ENCODE measurements around the gene PLB1.

The PLB1 gene

DNA sequence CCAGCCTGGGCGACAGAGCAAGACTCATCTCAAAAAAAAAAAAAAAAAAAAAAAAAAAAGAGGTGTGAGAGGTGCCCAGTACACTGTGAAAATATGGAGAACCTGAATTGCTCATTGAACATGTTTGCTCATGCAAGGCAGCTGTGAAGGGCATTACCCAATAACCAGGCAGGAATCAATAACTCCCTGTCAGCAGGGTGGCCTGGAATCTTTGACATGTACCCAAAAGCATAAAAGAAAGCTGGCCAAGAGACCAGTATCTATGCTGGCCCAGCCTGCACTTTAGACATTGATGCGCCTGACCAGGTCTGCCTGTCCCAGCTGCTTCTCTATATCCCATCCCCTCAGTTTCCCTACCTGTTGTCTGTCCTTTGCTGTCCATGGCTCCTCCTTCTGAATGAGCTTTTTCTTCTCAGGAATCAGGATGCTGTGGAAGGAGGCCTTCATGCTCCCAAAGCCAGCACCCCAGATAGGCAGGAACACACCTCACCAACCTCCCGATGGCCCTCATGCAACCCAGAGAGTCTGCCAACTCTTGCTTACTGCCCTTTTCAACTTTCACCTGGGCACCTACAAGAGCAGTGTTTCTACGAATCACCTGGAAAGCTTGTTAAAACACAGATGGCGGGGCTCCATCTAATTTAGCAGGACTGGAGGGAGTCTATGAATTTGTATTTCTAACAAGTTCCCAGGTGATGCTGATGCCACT is 172.4 kb downstream of the PLB1 start:
- DNase-seq (ENCODE audit: low spot score), result no peak

DNA sequence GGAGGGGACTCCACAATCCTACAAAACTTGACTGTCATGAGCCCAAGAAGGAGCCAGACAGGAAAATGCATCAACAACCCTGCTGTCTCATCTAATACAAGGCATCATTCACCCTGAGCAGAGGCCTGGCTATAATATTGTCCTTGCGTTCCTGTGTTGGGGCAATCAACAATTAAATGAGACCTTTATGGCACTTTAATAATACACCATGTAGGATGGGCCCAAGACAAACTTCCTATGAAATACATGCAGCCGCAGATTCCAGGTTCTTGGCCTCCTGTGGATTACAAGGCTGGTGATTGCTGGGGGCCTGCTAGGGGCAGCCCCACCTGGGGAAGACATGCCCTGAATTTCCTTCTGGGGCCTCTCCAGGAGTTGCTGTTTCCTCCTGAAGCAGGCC is 173.0 kb downstream of the PLB1 start:
- DNase-seq (ENCODE audit: low spot score), result no peak

DNA sequence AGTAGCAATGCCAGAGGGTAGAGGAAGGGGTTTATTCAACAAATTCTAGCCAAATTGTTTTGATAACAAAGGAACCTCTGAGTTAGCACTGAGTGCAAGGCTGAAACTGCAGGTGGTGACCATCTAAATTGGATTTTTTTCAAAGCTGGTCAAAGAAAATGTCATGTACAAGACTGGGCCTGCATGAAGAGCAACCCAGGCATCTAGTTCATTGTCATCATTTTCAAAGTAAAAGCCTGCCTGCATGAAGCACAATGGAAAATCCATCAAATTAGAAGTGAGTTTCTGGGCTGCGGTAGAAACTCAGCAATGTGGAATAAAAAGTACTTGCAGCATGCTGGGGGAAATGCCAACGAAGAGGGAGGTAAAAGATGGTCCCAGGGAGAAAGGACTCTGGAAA is 175.0 kb downstream of the PLB1 start:
- no peak for DNase-seq (ENCODE audit: low spot score)

DNA sequence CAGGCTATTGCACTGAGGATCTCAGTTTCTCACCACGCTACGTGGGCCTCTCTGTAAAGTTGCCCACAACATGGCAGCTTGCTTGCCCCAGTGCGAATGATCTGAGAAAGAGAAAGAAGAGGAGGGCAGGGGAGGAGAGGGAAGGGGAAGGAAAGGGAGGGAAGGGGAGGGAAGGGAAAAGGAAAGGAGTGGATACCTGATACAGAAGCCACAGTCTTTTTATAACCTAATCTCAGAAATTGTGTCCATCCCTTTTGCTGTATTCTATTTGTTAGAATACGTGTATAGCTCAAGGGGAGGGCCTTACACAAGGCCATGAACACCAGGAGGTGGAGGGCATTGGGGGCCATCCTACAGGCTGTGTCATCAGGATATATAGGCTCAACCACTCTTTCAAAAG is 177.5 kb downstream of the PLB1 start:
- no peak for DNase-seq (ENCODE audit: low spot score)

DNA sequence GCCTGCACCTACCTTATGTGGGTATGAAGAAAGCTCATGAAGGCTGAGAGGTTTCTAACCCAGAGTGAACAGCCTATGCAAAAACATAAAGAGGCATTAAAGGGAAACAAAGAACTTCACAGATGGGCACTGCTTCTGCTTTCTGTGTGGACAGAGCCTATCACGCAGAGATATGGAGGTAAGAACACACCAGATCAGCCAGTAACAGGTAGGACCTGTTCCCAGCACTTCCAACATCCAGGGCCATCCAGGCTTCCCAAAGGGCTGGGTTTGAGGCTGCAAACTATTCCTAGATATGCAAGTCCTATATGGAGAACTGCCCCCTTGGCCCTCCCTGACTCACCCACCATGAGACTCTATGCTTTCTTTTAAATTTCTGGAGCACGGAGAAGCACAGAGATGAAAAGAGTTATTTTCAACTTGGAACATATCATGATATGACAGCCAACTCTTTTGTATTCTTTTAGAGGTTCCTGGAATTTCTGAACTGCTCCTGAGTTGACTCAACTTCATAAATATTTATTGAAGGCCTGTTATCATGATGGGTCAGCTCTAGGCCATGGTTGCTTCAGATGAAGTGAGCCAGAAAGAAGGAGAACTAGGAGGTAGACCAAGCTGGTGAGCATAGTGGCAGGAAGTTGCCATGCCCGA is 178.3 kb downstream of the PLB1 start:
- no peak for DNase-seq (ENCODE audit: low spot score)

DNA sequence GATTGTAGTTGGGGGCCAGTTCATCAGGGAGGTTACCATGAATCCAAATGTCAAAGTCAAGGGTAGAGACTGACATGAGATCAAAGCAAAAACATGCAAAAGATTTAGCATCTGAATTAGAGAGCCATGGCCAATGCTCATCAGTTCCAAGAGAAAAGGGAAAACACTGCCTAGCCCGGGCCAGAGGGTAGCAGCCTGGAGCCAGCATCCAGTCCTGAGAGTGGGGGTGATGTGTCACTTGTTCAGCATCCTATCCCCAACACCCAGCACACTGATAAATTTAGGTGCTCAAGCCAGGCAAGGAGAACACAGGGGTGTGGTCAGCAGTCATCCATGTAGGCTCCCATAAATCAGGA is 178.8 kb downstream of the PLB1 start:
- no peak for DNase-seq (ENCODE audit: low spot score)

DNA sequence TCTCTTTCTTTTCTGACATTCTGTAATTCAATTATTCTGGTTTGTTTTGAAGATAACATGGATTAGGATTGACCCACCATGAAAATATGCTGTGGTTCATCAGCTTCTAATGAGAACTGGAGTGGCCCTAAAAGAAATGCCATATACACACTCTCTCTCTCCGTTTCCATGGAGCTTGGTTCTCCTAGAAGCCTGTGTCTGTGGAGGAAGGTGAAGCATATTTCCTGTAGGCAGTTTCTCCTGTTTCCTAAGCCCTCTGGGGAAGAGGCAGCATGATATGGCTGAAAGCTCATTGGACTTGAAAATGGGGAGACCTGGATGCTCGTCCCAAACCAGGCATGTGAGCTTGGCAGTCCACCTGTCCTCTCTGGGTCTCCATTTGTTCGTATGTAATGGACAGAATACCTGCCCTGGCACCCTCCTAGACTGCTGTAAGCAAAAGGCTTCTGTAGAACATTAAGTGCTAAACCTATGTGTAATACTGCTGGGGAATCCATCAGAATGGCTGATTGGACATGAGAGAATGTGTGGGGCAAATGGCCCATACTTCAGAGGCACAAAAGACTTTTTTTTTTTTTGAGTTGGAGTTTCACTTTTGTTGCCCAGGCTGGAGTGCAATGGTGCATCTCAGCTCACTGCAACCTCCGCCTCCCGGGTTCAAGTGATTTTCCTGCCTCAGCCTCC is 180.4 kb downstream of the PLB1 start:
- no peak for DNase-seq (ENCODE audit: low spot score)

DNA sequence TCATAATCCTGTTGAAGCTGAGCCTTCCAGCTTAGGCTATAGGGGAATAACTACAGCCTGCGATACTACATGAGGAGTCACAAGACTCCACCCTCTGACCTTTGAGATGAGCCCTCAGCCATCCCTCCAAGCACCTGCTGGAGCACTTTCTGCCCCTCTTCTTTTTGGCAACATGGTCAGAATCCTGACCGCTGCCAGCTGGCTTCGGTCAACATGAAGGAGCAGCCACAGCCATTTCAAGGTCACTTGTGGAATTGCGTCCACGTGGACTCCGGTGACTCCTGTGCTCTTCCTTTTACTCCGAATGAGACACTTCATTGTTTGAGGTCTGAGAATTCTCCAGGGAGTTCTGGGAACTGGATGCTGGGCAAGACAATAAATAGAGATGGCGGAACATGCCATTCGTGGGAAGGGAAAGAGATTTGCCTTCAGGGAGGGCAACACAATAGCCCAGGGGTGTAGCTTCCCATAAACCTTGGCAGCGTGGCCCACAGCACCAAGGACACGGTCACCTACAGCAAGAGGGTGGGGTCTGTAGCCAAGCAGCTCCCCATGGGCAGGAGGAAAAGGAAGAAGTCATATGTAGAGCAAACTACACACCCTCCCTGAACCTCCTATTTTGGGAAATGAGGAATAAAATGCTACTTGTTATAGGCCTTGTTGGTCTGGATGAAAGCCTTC is 182.5 kb downstream of the PLB1 start:
- no peak for DNase-seq (ENCODE audit: low spot score)

DNA sequence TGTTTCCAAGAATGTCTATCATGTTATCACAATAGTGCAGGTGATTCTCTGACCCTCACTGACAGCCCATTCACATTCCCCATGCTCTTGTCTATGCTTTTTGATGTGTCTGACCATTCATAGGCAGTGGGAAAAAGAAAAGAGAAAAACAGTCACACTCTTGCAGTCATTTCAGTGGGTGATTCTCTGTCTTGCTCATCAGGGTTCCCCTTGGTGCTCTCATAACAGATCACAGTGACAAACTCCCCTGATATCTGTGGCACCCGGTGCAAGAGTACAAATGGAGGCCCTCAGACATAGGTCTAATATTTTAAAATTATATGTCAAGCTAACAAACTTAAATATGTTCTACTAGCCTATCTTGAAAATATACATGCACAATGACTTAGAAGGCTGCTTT is 183.1 kb downstream of the PLB1 start:
- DNase-seq (ENCODE audit: low spot score), result no peak

DNA sequence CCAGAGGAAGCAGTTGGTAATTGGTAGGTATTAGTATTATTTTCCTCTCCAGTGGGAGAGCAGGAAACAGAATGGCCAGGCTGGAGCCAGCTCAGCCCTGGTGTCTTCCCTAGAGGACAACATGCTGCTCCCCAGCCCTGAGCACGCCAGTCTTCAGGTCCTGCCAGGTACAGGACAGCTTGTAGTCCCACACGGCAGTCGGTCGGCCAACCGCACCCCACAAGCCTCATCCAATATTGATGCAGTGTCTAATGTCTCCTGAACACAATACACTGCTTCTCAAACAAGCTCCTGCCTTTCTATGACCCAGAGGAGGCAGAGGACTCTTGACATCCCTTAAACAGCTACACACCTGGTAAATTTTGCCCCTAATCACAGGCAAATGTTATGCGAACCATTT is 184.8 kb downstream of the PLB1 start:
- no peak for DNase-seq (ENCODE audit: low spot score)

DNA sequence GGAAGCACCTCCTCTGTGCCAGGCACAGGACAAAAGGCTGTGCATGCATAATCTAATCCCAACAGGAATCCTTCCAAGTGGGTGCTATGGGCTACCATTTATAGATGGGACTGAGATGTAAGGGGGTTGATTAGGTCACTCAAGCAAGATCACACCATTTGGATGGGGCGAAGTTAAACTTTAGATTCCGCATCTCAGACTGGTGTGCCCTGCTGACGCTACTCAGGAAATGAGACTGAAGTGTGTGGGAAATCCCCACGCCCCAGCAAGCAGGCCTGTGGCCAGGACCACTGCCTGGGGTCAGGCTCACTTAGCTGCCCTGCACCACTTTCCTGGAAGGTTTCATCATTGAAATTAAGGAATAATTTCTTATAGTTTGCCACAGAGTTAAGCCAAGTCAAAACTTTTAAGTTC is 185.3 kb downstream of the PLB1 start:
- no peak for DNase-seq (ENCODE audit: low spot score)

DNA sequence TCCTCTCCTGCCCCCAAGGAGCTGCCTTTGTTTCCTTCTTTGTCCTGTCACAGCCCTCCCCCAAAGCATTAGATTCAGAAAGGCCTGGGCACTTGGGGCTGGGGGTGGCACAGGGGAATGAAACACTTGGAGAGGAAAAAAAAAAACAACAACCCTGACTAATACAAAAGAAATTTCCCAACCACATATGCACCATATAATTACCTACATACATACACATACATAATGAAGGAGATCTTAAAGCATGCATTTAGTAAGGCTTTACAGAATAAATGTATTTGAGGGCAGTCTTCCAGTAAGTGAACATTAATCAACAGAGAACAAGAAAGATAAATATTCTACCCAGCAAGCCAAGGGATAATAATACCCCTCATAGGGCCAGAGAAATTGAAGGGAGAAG is 185.7 kb downstream of the PLB1 start:
- DNase-seq (ENCODE audit: low spot score), result no peak

DNA sequence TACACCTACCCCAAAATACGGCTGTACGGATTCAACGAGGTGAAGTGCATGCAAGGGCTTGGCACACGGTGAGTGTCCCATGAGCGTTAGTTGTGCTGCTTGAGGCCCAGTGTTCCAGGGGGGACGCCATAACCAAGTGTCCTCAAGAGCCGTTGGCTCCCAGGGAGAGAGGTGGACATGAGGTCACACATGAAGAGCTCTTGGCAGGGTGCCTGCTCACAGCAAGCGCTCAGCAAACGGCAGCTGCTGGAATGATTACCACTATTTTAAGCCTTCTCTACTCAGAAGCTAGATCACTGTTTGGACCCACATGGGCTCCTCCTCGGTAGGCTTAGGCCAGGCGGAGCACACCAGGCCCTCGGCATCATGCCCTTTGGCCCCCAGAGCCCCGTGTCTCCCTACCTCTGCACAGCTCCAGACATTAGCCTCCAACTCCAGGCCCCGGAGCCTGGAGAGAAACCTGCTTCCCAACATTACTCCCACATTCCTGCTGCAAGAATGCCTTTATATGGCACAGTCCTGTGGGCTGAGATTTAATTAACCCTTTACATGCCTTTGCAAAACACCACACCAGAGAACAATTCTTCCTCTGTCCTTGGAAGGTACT is 187.3 kb downstream of the PLB1 start:
- no peak for DNase-seq (ENCODE audit: low spot score)

DNA sequence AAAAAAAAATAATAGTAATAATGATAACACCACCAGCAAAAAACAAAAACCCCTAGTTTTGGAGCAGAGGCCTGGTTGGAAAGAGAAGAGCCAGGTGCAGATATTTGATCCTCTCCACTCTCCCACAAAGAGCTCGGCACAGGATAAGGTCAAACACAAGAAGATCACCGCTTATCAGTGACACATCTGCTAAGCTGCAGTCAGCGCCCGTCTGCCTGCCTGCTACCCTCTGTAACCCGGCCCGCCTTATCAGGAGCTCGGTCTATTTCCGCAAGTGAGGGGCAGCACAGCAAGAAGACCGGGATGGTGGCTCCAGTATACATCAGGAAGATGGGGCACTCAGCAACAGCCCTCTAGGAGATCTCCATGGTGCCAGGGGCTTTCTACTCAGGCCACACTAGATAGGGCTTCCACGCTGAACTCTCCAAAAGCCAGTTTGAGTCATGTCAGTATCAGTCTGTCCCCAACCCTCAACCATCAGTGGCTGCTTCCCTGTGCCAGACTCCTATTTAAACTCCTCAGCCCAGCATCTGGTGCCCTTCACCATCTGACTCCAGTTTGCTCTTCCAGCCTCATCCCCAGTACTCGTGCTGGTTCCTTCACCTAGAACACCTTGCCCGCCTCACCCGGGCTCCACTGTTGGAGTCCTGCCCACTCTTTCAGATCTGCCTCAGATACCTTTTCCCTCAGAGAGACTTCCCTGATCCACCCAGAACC is 188.4 kb downstream of the PLB1 start:
- no peak for DNase-seq (ENCODE audit: low spot score)

DNA sequence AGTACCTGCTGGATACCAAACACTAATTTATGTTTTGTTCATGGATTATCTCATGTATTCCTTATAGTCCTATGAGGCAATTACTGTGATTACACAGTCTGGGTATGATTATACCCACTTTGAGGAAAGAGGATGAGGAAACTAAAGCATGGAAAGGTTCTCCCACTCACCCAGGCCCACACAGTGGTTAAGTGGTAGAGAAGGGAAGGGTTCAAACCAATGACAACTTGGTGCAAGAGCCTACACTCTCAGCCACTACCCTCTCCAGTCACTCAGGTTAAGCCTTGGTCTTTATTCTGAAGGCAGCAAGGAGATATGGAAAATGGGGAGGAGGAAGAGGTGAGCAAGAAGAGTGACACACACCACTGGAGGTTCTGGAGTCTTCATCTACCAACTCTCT is 191.3 kb downstream of the PLB1 start:
- DNase-seq (ENCODE audit: low spot score), result no peak

DNA sequence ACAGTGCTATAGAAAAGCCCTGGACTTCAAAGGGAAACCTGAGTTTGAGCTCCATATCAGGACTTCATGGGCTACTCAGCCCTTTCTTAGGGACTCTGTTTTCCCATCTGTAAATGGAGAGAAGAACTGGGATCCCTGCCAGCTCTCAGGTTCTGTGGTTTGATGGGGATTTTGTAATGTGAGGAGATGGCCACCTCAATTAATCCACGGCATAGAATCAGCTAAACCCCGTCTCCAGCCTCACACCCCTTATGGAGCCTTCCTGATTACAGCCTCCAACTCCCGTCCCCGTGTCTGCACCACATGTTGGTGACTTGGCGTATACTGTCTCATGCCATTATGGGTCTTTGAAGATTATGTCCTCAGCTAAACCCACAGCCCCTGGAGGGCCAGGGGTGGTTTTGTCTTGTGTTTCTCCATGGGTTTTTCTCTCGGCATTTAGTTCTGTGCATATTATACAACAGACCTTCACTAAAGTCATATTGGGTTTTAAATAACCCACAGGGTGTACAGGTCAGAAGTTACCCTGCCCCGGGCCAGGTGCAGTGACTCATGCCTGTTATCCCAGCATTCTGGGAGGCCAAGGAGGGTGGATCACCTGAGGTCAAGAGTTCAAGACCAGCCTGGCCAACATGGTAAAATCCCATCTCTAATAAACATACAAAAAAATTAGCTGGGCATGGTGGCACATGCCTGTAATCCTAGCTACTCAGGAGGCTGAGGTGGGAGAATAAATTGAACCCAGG is 192.0 kb downstream of the PLB1 start:
- DNase-seq (ENCODE audit: low spot score), result no peak

DNA sequence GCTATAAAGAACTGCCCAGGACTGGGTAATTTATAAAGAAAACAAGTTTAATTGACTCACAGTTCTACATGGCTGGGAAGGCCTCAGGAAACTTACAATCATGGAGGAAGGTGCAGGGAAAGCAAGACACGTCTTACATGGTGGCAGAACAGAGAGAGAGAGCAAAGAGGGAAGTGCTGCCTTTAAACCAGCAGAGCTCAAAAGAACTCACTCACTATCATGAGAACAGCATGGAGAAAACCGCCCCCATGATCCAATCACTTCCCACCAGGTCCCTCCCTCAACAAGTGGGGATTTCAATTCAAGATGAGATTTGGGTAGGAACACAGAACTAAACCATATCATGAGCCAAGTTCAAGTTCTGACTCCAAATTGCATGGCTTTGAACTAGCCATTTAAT is 193.0 kb downstream of the PLB1 start:
- no peak for DNase-seq (ENCODE audit: low spot score)

DNA sequence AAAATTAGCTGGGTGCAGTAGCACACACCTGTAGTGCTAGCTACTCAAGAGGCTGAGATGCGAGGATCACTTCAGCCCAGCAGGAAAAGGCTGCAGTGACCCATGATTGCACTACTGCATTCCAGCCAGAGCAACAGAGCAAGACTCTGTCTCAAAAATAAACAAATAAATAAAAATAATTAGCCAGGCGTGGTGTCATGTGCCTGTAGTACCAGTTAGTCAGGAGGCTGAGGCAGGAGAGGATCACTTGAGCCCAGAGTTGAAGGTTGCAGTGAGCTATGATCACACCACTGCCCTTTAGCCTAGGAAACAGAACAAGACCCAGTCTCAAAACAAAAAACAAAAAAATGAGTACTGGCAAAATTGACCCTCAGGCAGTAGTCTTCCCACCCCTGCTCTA is 193.9 kb downstream of the PLB1 start:
- DNase-seq (ENCODE audit: low spot score), result no peak

DNA sequence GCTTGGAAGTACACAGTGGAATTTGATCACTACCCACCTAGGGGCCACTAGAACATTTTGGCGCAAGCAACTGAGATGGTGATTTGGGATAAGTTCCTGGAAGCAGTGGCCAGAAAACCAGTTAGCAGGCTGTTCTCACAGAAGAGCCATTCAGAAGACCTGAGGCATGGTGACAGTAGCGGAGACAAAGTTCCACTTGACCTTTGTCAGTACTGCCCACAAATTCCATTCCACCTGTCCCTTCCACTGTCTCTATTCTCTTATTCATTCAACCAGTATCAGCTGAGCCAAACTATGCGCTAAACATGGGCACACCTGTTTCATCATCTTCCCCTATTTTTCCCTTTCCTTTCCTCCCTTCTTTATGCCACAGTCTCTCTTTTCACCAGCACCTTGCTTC is 196.6 kb downstream of the PLB1 start:
- DNase-seq (ENCODE audit: low spot score), result no peak

DNA sequence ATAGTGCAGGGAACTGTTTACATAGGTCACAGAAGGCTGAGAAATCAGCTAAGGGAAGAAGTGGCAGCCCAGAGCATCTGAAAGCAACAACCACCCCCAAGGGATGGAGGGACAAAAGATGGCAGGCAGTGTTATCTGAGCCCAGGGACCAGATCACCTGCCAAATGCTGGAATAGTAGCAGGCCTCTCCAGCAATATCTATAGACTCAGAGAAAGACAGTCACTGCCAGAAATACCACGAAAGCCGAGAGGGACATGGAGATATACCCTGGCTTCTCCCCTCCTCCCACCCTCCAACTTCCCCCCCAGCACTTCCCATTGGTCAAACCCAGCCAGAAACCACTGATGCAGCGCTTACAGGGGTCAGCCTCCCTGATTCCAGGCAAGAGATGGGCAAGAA is 197.4 kb downstream of the PLB1 start:
- no peak for DNase-seq (ENCODE audit: low spot score)

Data from hematopoietic multipotent progenitor cell treated with erythropoietin and hydrocortisone succinate and interleukin-3 and kit ligand, for 15 days (in vitro differentiated cells).